Urinary bladder (tissue), 4 donors: ENCODE measurements around the gene CELF2. TPM values are rescaled to one million over a fixed set of nuclear protein-coding genes. Genes with fewer than 3 reads are reported as not detected.
"Not testable (repeated sequence)": the region's sequence is repeated elsewhere in the genome, so short reads cannot be mapped to it uniquely, and the experiment has no call there.

Experiments used
- DNase-seq: peaks from one replicate; pipeline ENCODE4 v3.0.0-alpha.2; 2015; ENCODE audit errors: extremely low spot score
- H3K27ac ChIP-seq: one replicate; pipeline ENCODE4 v1.5.1; 2013; ENCODE audit warnings: low read depth, mild to moderate bottlenecking, moderate library complexity
- H3K36me3 ChIP-seq: one replicate; pipeline ENCODE4 v1.6.1; 2013; ENCODE audit warnings: mild to moderate bottlenecking, moderate library complexity; ENCODE audit not compliant: insufficient read depth
- H3K4me1 ChIP-seq: one replicate; pipeline ENCODE4 v1.6.1; 2013; ENCODE audit warnings: mild to moderate bottlenecking, moderate library complexity; ENCODE audit not compliant: insufficient read depth
- H3K4me3 ChIP-seq: one replicate; pipeline ENCODE4 v1.5.1; 2013; ENCODE audit warnings: low read depth, low read length
- WGBS: extraction: QIAGEN DNeasy Blood & Tissue Kit; methylation state at CpG from one replicate; pipeline ENCODE4 v1.1.7; 2013; 5-methylcytosine and 5-hydroxymethylcytosine counted together
- polyA plus RNA-seq: library from polyadenylated mRNA; stranded (reverse); fragments of 200-250 nt; gene quantifications from one replicate; pipeline ENCODE4 v1.2.3, GENCODE V29; 2013
- total RNA-seq: library from RNA; depleted of rRNA; stranded (reverse); fragments of >200 nt; gene quantifications from one replicate; pipeline ENCODE4 v1.2.3, GENCODE V29; 2014
- donor health status: healthy with polysubstance abuse.
- donor health status: healthy.

The CELF2 gene
- total and polyA plus RNA-seq, 2 donors, result 40.1 to 52.7 TPM

DNA sequence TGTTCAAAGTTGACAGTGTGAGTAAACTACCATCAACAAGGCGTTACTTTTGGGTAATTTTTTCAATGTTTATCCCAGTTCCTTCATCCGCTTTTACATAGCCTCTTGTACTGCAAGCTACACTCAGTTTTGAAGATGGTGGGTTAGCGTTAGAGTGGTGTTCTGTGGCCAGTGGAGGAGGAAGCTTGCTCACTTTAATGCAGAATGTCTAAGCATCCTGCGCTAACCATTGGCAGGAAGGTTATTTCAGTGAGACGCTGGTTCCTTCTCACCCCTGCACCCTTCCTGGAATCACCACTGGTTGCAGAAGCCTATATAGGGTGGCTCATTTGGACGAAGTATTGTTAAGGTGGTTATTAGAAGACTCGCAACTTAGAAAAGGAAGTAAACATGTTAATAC is 159.1 kb downstream of the CELF2 start:
- Histone ChIP-seq H3K36me3 (no peaks in the 10 kb centered on the region), H3K4me3 (no peak overlapping the region), H3K4me1 (no peaks in the 10 kb centered on the region), H3K27ac (no peak overlapping the region)
- WGBS, result 82% methylated on average over 7 of the region's 7 CpGs
- DNase-seq, result no peak

DNA sequence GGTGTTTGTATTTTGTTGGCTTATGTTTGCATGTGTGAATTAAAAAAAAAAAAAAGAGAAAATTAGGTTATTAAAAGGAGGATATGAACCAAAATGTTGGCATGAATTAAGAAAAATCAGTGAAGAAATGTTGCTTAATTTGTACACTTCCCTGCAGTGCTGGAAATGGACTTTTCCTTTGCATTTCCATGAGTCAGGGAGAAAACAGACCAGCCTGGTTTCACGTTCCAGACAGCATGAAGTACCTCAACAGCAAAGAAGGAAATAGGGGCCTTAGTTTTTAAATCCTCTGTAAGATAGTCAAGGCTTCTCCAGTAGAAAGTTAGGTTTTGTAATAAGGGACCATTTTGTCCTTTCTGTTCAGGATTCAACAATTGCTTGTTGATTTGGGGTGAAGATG is 159.7 kb downstream of the CELF2 start:
- Histone ChIP-seq H3K4me1 (no peaks in the 10 kb centered on the region), H3K27ac (no peak overlapping the region), H3K36me3 (no peaks in the 10 kb centered on the region), H3K4me3 (no peak overlapping the region)
- DNase-seq, result no peak
- WGBS, result 76% methylated on average over 1 of the region's 1 CpG

GRCh38 chr10:11177926-11178471 is 160.3 kb downstream of the CELF2 start:
- Histone ChIP-seq H3K36me3 (no peaks in the 10 kb centered on the region), H3K4me3 (no peak overlapping the region), H3K27ac (no peak overlapping the region), H3K4me1 (no peaks in the 10 kb centered on the region)
- no peak for DNase-seq
- 84% methylated on average over 18 of the region's 18 CpGs for WGBS

GRCh38 chr10:11178606-11179515 is 161.2 kb downstream of the CELF2 start:
- Histone ChIP-seq H3K4me1 (no peaks in the 10 kb centered on the region), H3K4me3 (no peak overlapping the region), H3K36me3 (no peaks in the 10 kb centered on the region), H3K27ac (no peak overlapping the region)
- no peak for DNase-seq
- 72% methylated on average over 17 of the region's 17 CpGs for WGBS

DNA sequence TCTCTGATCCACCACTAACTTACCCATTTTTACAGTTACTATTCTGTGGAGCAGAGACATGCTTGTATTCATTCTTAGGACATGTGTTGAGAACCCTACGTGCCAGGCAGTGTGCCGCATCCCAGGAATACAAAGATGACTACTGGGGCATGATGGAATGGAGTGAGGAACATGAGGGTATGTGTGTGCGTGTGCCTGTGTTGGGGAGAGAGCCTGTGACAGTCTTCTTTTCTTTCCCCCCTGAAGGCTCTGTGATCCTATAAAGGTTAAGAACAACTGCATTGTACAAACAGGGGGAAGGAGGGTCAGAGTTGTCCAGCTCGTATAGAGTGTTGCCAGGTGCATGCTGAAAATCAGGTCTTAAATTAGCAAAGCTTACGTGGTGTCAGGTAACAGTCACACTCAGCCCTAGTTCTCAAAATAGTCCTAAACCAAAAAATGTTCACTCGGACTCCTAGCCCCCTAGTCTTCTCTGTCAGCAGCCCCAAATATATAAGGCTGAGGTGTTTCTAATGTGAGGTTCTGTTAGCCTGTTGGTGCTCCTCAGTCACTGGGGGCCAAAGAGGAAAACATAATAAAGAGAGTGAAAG is 161.9 kb downstream of the CELF2 start:
- 87% methylated on average over 6 of the region's 6 CpGs for WGBS
- DNase-seq, result no peak
- Histone ChIP-seq H3K27ac (no peak overlapping the region), H3K4me3 (no peak overlapping the region), H3K4me1 (no peaks in the 10 kb centered on the region), H3K36me3 (no peaks in the 10 kb centered on the region)

GRCh38 chr10:11180228-11180627 is 162.6 kb downstream of the CELF2 start:
- Histone ChIP-seq H3K4me1 (no peaks in the 10 kb centered on the region), H3K36me3 (no peaks in the 10 kb centered on the region), H3K4me3 (no peak overlapping the region), H3K27ac (no peak overlapping the region)
- WGBS, result 83% methylated on average over 14 of the region's 14 CpGs
- DNase-seq, result no peak

- H3K27ac ChIP-seq, result no peak overlapping the region
- no peaks in the 10 kb centered on the region for H3K4me1 ChIP-seq
- no peaks in the 10 kb centered on the region for H3K36me3 ChIP-seq
- 34% methylated on average over 6 of the region's 6 CpGs for WGBS
- H3K4me3 ChIP-seq, result no peak overlapping the region
- no peak for DNase-seq
These were observed 164.3 kb downstream of the CELF2 start for GRCh38 chr10:11181978-11182377.

DNA sequence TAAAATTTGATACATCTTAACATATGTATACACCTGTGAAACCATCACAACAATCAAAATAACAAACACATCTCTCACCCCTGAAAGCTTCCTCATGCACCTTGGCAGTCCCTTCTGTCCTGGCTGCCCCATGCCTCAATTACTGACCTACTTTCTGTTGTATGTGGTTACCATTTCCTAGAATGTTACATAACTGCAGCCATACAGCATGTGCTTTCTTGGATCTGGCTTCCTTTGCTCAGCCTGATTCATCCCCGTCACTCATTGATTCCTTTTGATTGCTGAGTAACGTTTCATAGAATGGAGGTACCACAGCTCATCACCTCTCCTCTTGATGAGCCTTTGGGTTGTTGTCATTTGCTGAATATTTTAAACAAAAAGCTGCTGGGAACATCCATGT is 165.3 kb downstream of the CELF2 start:
- Histone ChIP-seq H3K4me1 (no peaks in the 10 kb centered on the region), H3K4me3 (no peak overlapping the region), H3K27ac (no peak overlapping the region), H3K36me3 (no peaks in the 10 kb centered on the region)
- 83% methylated on average over 2 of the region's 2 CpGs for WGBS
- DNase-seq, result no peak

DNA sequence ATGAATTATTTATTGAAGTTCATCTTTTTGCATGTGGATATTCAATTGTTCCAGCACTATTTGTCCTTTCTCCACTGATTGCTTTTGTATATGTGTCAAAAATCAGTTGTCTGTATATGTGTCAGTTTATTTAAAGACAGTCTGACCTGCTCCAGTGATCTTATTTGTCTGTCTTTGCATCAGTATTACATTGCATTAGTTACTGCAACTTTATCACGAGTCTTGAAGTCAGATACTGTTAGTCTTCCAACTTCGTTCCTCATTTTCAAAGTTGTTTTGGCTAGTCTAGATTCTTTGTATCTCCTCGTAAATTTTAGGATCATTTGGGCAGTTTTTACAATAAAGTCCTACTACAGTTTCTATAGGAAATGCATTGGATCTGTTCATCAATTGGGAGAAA is 166.4 kb downstream of the CELF2 start:
- DNase-seq, result no peak
- WGBS, result 77% methylated on average over 3 of the region's 3 CpGs
- no peaks in the 10 kb centered on the region for H3K4me1 ChIP-seq
- H3K36me3 ChIP-seq, result no peaks in the 10 kb centered on the region
- no peak overlapping the region for H3K4me3 ChIP-seq
- no peak overlapping the region for H3K27ac ChIP-seq

DNA sequence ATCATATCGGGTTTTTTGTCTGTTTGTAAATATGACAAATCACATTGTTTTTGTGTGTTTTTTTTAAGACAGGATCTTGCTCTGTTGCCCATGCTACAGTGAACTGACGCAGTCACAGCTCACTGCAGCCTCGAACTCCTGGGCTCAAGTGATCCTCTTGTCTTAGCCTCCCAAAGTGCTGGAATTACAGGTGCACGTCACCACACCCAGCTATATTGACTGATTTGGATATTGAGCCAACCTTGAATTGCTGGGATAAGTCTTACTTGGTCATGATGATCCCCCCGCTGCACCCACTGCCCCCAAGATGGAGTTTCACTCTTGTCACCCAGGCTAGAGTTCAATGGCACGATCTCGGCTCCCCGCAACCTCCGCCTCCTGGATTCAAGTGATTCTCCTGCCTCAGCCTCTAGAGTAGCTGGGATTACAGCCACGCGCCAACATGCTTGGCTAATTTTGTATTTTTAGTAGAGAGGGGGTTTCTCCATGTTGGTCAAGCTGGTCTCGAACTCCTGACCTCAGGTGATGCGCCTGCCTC is 167.5 kb downstream of the CELF2 start:
- 94% methylated on average over 13 of the region's 13 CpGs for WGBS
- not testable (repeated sequence) for H3K27ac ChIP-seq, H3K36me3 ChIP-seq, H3K4me1 ChIP-seq, H3K4me3 ChIP-seq, DNase-seq

- DNase-seq, result no peak
- H3K27ac ChIP-seq, result no peak overlapping the region
- WGBS, result 93% methylated on average over 1 of the region's 1 CpG
- no peak overlapping the region for H3K4me3 ChIP-seq
- no peaks in the 10 kb centered on the region for H3K4me1 ChIP-seq
- no peaks in the 10 kb centered on the region for H3K36me3 ChIP-seq
These were observed 168.7 kb downstream of the CELF2 start for GRCh38 chr10:11186374-11186773.

DNA sequence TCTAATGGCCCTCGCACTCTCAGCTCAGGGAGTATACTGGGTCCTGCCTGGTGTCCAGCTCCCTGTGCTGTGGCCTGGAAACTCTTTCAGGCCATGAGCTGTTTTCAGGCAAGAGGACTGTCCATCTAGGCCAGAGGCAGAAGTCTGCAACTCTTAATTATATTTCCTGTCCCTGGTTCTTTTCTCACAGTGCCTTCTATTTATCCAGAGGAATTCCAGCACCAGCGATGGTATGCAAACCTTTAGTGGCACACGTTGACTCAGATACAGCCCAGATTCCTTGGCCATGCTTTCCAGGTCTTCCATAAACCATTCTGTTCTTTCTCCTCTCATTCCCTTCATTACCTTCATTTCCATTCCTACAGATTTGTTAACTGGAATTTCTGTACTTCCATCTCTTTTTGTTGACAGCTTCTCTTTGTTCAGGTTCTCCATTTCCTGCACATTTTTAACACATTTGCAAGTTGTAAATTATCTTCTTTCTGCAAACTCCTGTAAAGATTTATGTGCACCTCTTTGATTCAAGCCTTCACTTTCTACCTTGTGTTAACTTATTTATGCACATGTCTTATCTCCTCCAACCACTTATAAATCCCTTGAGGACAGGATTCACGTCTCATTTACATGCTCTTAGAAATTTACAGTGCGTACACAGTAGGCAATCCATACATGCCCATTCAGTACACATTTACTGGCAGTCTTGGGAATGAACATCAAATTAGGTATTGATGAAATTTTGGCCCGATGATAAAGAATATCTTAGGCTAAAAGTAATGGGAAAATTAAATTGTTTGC is 172.1 kb downstream of the CELF2 start:
- Histone ChIP-seq H3K4me3 (no peak overlapping the region), H3K4me1 (no peaks in the 10 kb centered on the region), H3K27ac (no peak overlapping the region), H3K36me3 (no peaks in the 10 kb centered on the region)
- DNase-seq, result no peak
- 64% methylated on average over 6 of the region's 6 CpGs for WGBS

DNA sequence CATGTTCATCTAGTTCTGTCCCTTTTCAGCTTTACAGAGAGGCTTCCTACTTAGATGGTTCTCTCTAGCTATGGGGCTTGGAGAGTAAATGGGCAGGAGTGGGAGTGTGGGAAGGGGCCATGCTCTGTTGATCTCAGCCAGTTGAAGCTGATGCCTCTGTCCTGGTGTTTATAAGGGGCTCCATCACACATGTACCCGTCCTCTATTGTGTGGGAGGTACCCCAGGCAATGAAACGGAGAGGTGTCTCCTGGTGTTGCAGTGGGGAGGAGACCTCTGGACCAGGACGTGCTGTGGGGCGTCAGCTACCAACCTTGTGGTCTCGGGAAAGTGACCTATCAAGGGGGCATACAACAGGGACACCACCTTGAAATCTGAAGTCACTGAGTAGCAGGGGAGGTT is 173.5 kb downstream of the CELF2 start:
- DNase-seq, result no peak
- H3K4me3 ChIP-seq, result no peak overlapping the region
- H3K27ac ChIP-seq, result no peak overlapping the region
- WGBS, result 94% methylated on average over 5 of the region's 5 CpGs
- H3K4me1 ChIP-seq, result no peaks in the 10 kb centered on the region
- no peaks in the 10 kb centered on the region for H3K36me3 ChIP-seq
